H9 (cell line): ENCODE data around the gene AANAT. TPM values are rescaled to one million over a fixed set of nuclear protein-coding genes. Genes with fewer than 3 reads are reported as not detected.

Experiments
- DNase-seq: peaks from one replicate; pipeline ENCODE4 v3.0.0-alpha.2; 2017
- H2AFZ ChIP-seq: one replicate; pipeline ENCODE4 v1.6.1; 2013; ENCODE audit warnings: mild to moderate bottlenecking, low read length, control low read depth, moderate library complexity
- H2AK5ac ChIP-seq: 2 replicates; pipeline ENCODE4 v1.6.1; 2013; ENCODE audit warnings: low read length, control low read depth, mixed read lengths; ENCODE audit not compliant: insufficient read length
- H2BK120ac ChIP-seq: one replicate; pipeline ENCODE4 v1.6.1; 2013; ENCODE audit warnings: low read depth, mild to moderate bottlenecking, low read length, control low read depth, inconsistent platforms; ENCODE audit not compliant: poor library complexity, severe bottlenecking
- H2BK12ac ChIP-seq: 2 replicates; pipeline ENCODE4 v1.6.1; 2013; ENCODE audit warnings: low read length, control low read depth, mixed read lengths, low read depth; ENCODE audit not compliant: insufficient read length
- H2BK15ac ChIP-seq: 2 replicates; pipeline ENCODE4 v1.6.1; 2013; ENCODE audit warnings: low read depth, low read length, control low read depth
- H2BK20ac ChIP-seq: one replicate; pipeline ENCODE4 v1.6.1; 2013; ENCODE audit warnings: low read depth, mild to moderate bottlenecking, low read length, control low read depth, inconsistent platforms; ENCODE audit not compliant: poor library complexity, severe bottlenecking
- H2BK5ac ChIP-seq: 2 replicates; pipeline ENCODE4 v1.6.1; 2013; ENCODE audit warnings: low read length, control low read depth, mixed read lengths; ENCODE audit not compliant: insufficient read length
- H3K14ac ChIP-seq: 2 replicates; pipeline ENCODE4 v1.6.1; 2013; ENCODE audit warnings: low read length, control low read depth; ENCODE audit not compliant: insufficient read depth
- H3K18ac ChIP-seq: 2 replicates; pipeline ENCODE4 v1.6.1; 2013; ENCODE audit warnings: low read depth, mild to moderate bottlenecking, mixed read lengths, low read length, control low read depth; ENCODE audit not compliant: insufficient read length
- H3K23ac ChIP-seq: 2 replicates; pipeline ENCODE4 v1.6.1; 2013; ENCODE audit warnings: low read length, control low read depth, mixed read lengths, low read depth; ENCODE audit not compliant: insufficient read length
- H3K23me2 ChIP-seq: 2 replicates; pipeline ENCODE4 v1.6.1; 2013; ENCODE audit warnings: low read depth, mild to moderate bottlenecking, mixed read lengths, low read length, control low read depth; ENCODE audit not compliant: insufficient read length, poor library complexity, severe bottlenecking
- H3K27ac ChIP-seq: 2 replicates; pipeline ENCODE4 v1.5.1; 2013; ENCODE audit warnings: low read length, control low read depth, mixed read lengths, low read depth; ENCODE audit not compliant: insufficient read length
- H3K27me3 ChIP-seq: 2 replicates; pipeline ENCODE4 v1.6.1; 2013; ENCODE audit warnings: low read length, control low read depth, inconsistent platforms; ENCODE audit not compliant: insufficient read depth
- H3K4ac ChIP-seq: 2 replicates; pipeline ENCODE4 v1.6.1; 2013; ENCODE audit warnings: low read depth, mild to moderate bottlenecking, control low read depth, inconsistent platforms, low read length, moderate library complexity
- H3K4me1 ChIP-seq: 2 replicates; pipeline ENCODE4 v1.6.1; 2013; ENCODE audit warnings: low read length, control low read depth, inconsistent platforms; ENCODE audit not compliant: insufficient read depth
- H3K4me2 ChIP-seq: 2 replicates; pipeline ENCODE4 v1.6.1; 2013; ENCODE audit warnings: low read length, control low read depth, mixed read lengths; ENCODE audit not compliant: insufficient read length, insufficient read depth
- H3K56ac ChIP-seq: 2 replicates; pipeline ENCODE4 v1.6.1; 2013; ENCODE audit warnings: low read depth, mild to moderate bottlenecking, mixed read lengths, low read length, control low read depth; ENCODE audit not compliant: insufficient read length
- H3K79me1 ChIP-seq: 2 replicates; pipeline ENCODE4 v1.6.1; 2013; ENCODE audit warnings: low read depth, mild to moderate bottlenecking, moderate library complexity, low read length, control low read depth, inconsistent platforms; ENCODE audit not compliant: insufficient read depth, poor library complexity, severe bottlenecking
- H3K79me2 ChIP-seq: 2 replicates; pipeline ENCODE4 v1.6.1; 2013; ENCODE audit warnings: low read length, control low read depth, inconsistent platforms; ENCODE audit not compliant: insufficient read depth
- H3K9ac ChIP-seq: 2 replicates; pipeline ENCODE4 v1.6.1; 2013; ENCODE audit warnings: low read length, control low read depth, mixed read lengths; ENCODE audit not compliant: insufficient read length; ENCODE audit errors: extremely low read depth
- H3K9me3 ChIP-seq: one replicate; pipeline ENCODE4 v1.6.1; 2013; ENCODE audit warnings: low read depth, low read length, inconsistent platforms; ENCODE audit not compliant: control insufficient read depth
- H3T11ph ChIP-seq: one replicate; pipeline ENCODE4 v1.6.1; 2013; ENCODE audit warnings: mild to moderate bottlenecking, low read length, control low read depth, inconsistent platforms
- H4K20me1 ChIP-seq: one replicate; pipeline ENCODE4 v1.6.1; 2013; ENCODE audit not compliant: control insufficient read depth, insufficient read length, insufficient read depth
- H4K5ac ChIP-seq: 2 replicates; pipeline ENCODE4 v1.6.1; 2013; ENCODE audit warnings: low read depth, mild to moderate bottlenecking, mixed read lengths, low read length, control low read depth; ENCODE audit not compliant: insufficient read length
- H4K8ac ChIP-seq: replicated peaks from 2 replicates; pipeline ENCODE4 v1.6.1; 2013; ENCODE audit warnings: low read length, control low read depth, mixed read lengths, low read depth; ENCODE audit not compliant: insufficient read length
- H4K91ac ChIP-seq: 2 replicates; pipeline ENCODE4 v1.6.1; 2013; ENCODE audit warnings: low read depth, mild to moderate bottlenecking, moderate library complexity, mixed read lengths, low read length, control low read depth; ENCODE audit not compliant: insufficient read length
- H3K27ac Mint-ChIP-seq, 3 experiments: 2 replicates in 2 of 3; 3 replicates in 1 of 3; pipeline ENCODE4 v1.8.0; 2020 to 2021; ENCODE audit warnings: mixed read lengths in 3 of 3, mild to moderate bottlenecking in 1 of 3, moderate library complexity in 1 of 3
- H3K27me3 Mint-ChIP-seq: 2 replicates; pipeline ENCODE4 v1.8.0; 2021; ENCODE audit warnings: low read depth, mild to moderate bottlenecking, moderate library complexity, mixed read lengths
- H3K36me3 Mint-ChIP-seq, 3 experiments: 2 replicates in 2 of 3; 3 replicates in 1 of 3; pipeline ENCODE4 v1.8.0; 2020 to 2021; ENCODE audit warnings: low read depth in 3 of 3, mixed read lengths in 3 of 3; ENCODE audit not compliant: insufficient read depth in 1 of 3
- H3K4me1 Mint-ChIP-seq, 2 experiments: 2 replicates each; pipeline ENCODE4 v1.8.0; 2020; ENCODE audit warnings: mixed read lengths in 2 of 2
- H3K4me3 Mint-ChIP-seq, 2 experiments: 2 replicates in 1 of 2; 3 replicates in 1 of 2; pipeline ENCODE4 v1.8.0; 2020 to 2021; ENCODE audit warnings: mild to moderate bottlenecking in 2 of 2, mixed read lengths in 2 of 2, moderate library complexity in 1 of 2
- H3K9me3 Mint-ChIP-seq, 2 experiments: 2 replicates in 1 of 2; 3 replicates in 1 of 2; pipeline ENCODE4 v1.8.0; 2020; ENCODE audit warnings: mild to moderate bottlenecking in 2 of 2, mixed read lengths in 2 of 2, moderate library complexity in 1 of 2
- WGBS: extraction: QIAGEN DNeasy Blood & Tissue Kit; methylation state at CpG from one replicate; pipeline ENCODE4 v1.1.7; 2013; ENCODE audit warnings: missing lambda C conversion rate, low lambda C conversion rate, mixed read lengths; ENCODE audit not compliant: insufficient read length; ENCODE audit errors: extremely low coverage; 5-methylcytosine and 5-hydroxymethylcytosine counted together
- total RNA-seq: library from RNA; stranded (reverse); gene quantifications from 2 replicates; pipeline ENCODE4 v1.2.1, GENCODE V29; 2021
- TF ChIP-seq, protein P1 (sequence below): fragments of 200-600 bp; sonication (generic); conservative IDR thresholded peaks from 3 replicates; pipeline ENCODE4 v1.8.0; 2021; ENCODE audit warnings: antibody characterized with exemption, mild to moderate bottlenecking

AANAT gene
- total RNA-seq, 1 experiment from 2014 or later, result 0.55 TPM

DNA sequence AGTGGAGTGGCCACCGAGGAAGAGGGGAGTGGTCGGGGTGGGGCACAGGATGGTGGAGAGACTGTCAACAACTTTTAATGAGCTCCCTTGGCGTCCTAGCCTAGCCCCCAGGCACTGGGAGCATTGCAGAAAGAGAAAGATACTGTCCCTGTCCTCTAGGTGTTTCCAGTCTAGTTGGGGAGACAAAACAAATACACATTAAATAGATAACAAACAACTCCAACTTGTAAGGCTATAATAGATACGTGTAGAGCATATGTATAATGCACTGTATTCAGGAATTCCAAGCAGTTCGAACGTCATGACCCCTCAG, 14.0 kb upstream of the AANAT start:
- Histone ChIP-seq H3K23ac (no peak overlapping the region), H2BK120ac (no peak overlapping the region), H3K4ac (no peak overlapping the region), H3K79me1 (no peaks in the 10 kb centered on the region), H3K4me1 (peaks cover 9% of the 10 kb centered on the region; the same call in 1 of the 2 replicates), H3K79me2 (peaks cover 33% of the 10 kb centered on the region; the same call in 1 of the 2 replicates), H4K8ac (no peak overlapping the region), H2AFZ (no peak overlapping the region), H2BK15ac (no peak overlapping the region), H2BK20ac (no peak overlapping the region), H3K27me3 (no peaks in the 10 kb centered on the region), H3T11ph (no peak overlapping the region), H3K9me3 (no peaks in the 10 kb centered on the region), H3K14ac (no peak overlapping the region), H3K56ac (no peak overlapping the region), H3K4me2 (no peak overlapping the region), H3K23me2 (peaks cover 7% of the 10 kb centered on the region), H2BK12ac (no peak overlapping the region), H2AK5ac (no peak overlapping the region), H3K27ac (no peak overlapping the region), H3K18ac (no peak overlapping the region), H4K5ac (no peak overlapping the region), H3K9ac (no peak overlapping the region), H4K20me1 (no peaks in the 10 kb centered on the region), H2BK5ac (no peak overlapping the region), H4K91ac (no peak overlapping the region)
- TF ChIP-seq, protein P1, sequence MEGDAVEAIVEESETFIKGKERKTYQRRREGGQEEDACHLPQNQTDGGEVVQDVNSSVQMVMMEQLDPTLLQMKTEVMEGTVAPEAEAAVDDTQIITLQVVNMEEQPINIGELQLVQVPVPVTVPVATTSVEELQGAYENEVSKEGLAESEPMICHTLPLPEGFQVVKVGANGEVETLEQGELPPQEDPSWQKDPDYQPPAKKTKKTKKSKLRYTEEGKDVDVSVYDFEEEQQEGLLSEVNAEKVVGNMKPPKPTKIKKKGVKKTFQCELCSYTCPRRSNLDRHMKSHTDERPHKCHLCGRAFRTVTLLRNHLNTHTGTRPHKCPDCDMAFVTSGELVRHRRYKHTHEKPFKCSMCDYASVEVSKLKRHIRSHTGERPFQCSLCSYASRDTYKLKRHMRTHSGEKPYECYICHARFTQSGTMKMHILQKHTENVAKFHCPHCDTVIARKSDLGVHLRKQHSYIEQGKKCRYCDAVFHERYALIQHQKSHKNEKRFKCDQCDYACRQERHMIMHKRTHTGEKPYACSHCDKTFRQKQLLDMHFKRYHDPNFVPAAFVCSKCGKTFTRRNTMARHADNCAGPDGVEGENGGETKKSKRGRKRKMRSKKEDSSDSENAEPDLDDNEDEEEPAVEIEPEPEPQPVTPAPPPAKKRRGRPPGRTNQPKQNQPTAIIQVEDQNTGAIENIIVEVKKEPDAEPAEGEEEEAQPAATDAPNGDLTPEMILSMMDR, result 0 out of 3 replicates have a peak, but pooled peaks have one; percentile 6
- H3K4me1 Mint-ChIP-seq, result peaks cover 35 to 37% of the 10 kb centered on the region in 2 experiments
- H3K9me3 Mint-ChIP-seq, result no peaks in the 10 kb centered on the region
- no peaks in the 10 kb centered on the region for H3K27me3 Mint-ChIP-seq
- peak overlapping the region in 1 of 3 experiments; percentile 55; a peak in 1 of 7 replicates for H3K27ac Mint-ChIP-seq
- DNase-seq, result no peak
- no CpG with 5 or more reads among the region's 6 CpGs for WGBS
- H3K36me3 Mint-ChIP-seq, result no peaks in the 10 kb centered on the region
- H3K4me3 Mint-ChIP-seq, result peak overlapping the region; percentile 73 to 88
